Activated CD8-positive, alpha-beta memory T cell treated with anti-CD3 and anti-CD28 coated beads, Interleukin-2, amount 10 ng/mL, durations not matched to agents 7 days and 5 days (primary cell): ENCODE results near the gene DIP2A. TPM values are rescaled to one million over a fixed set of nuclear protein-coding genes. Genes with fewer than 3 reads are reported as not detected.
A peak's percentile ranks its signal among the peaks of the same experiment; 100 is the strongest.

Source experiments
- ATAC-seq: fragments of 150-1000 bp; cut with Tn5 transposase; one replicate; pipeline ENCODE4 v1.10.0; 2021; ENCODE audit warnings: moderate library complexity
- CTCF ChIA-PET: fragments of 350-600 bp; sonication (Branson Sonifier 250); formaldehyde crosslinking; loops from one replicate; lab custom pipeline; 2021; ENCODE audit warnings: antibody characterized with exemption; lab: Charles Lee
- DNase-seq: peaks from one replicate; pipeline ENCODE4 v3.0.0-alpha.2; 2020
- H3K27ac Mint-ChIP-seq: one replicate; pipeline ENCODE4 v1.8.0; 2021; ENCODE audit warnings: mild to moderate bottlenecking, mixed read lengths
- H3K27me3 Mint-ChIP-seq: one replicate; pipeline ENCODE4 v1.8.0; 2021; ENCODE audit warnings: mixed read lengths
- H3K36me3 Mint-ChIP-seq: one replicate; pipeline ENCODE4 v1.8.0; 2021; ENCODE audit warnings: mild to moderate bottlenecking, mixed read lengths
- H3K4me1 Mint-ChIP-seq: one replicate; pipeline ENCODE4 v1.8.0; 2021; ENCODE audit warnings: mixed read lengths
- H3K4me3 Mint-ChIP-seq: one replicate; pipeline ENCODE4 v1.8.0; 2021; ENCODE audit warnings: mild to moderate bottlenecking, moderate library complexity, mixed read lengths
- H3K9me3 Mint-ChIP-seq: one replicate; pipeline ENCODE4 v1.8.0; 2022; ENCODE audit warnings: low read depth, mixed read lengths
- total RNA-seq, 2 experiments: library from RNA; stranded (reverse); gene quantifications; one replicate each; pipeline ENCODE4 v1.2.3, GENCODE V29; 2021

Gene DIP2A
- total RNA-seq, 2 experiments from 2014 or later = 43.4 to 70.4 TPM

- no peak overlapping the region for H3K4me3 Mint-ChIP-seq
- CTCF ChIA-PET = no interaction called here
- no peak for DNase-seq
- no peak for ATAC-seq
- H3K27ac Mint-ChIP-seq = no peak overlapping the region
- peaks cover 5% of the 10 kb centered on the region for H3K4me1 Mint-ChIP-seq
- H3K27me3 Mint-ChIP-seq = no peaks in the 10 kb centered on the region
- peaks cover 4% of the 10 kb centered on the region for H3K36me3 Mint-ChIP-seq
- H3K9me3 Mint-ChIP-seq = peaks cover 11% of the 10 kb centered on the region
Measured at GRCh38 chr21:46597896-46598343, 139.2 kb downstream of the DIP2A start.

- Mint-ChIP-seq H3K36me3 (no peaks in the 10 kb centered on the region), H3K4me1 (peaks cover 5% of the 10 kb centered on the region), H3K27me3 (no peaks in the 10 kb centered on the region), H3K27ac (no peak overlapping the region), H3K9me3 (peaks cover 3% of the 10 kb centered on the region), H3K4me3 (no peak overlapping the region)
- no peak for ATAC-seq
- CTCF ChIA-PET = interaction anchor here (0.6 kb wide), 1 partner anchor 199 kb away, joined by 3 read pairs; no protein-coding TSS in a partner anchor
- DNase-seq = no peak
Measured at GRCh38 chr21:46598581-46599572, 140.2 kb downstream of the DIP2A start.

GRCh38 chr21:46600305-46600704, 141.6 kb downstream of the DIP2A start:
- H3K4me3 Mint-ChIP-seq = no peak overlapping the region
- no peaks in the 10 kb centered on the region for H3K27me3 Mint-ChIP-seq
- DNase-seq = no peak
- peaks cover 11% of the 10 kb centered on the region for H3K4me1 Mint-ChIP-seq
- no peaks in the 10 kb centered on the region for H3K36me3 Mint-ChIP-seq
- CTCF ChIA-PET = no interaction called here
- H3K27ac Mint-ChIP-seq = no peak overlapping the region
- no peaks in the 10 kb centered on the region for H3K9me3 Mint-ChIP-seq
- no peak for ATAC-seq

- CTCF ChIA-PET = no interaction called here
- no peak for DNase-seq
- ATAC-seq = no peak
- Mint-ChIP-seq H3K9me3 (no peaks in the 10 kb centered on the region), H3K36me3 (no peaks in the 10 kb centered on the region), H3K4me1 (peaks cover 18% of the 10 kb centered on the region), H3K27me3 (no peaks in the 10 kb centered on the region), H3K4me3 (no peak overlapping the region), H3K27ac (no peak overlapping the region)
Measured at GRCh38 chr21:46600978-46601377, 142.3 kb downstream of the DIP2A start.

GRCh38 chr21:46603228-46603627, 144.5 kb downstream of the DIP2A start:
- no peak overlapping the region for H3K4me3 Mint-ChIP-seq
- H3K9me3 Mint-ChIP-seq = no peaks in the 10 kb centered on the region
- no peak overlapping the region for H3K27ac Mint-ChIP-seq
- peaks cover 35% of the 10 kb centered on the region for H3K4me1 Mint-ChIP-seq
- ATAC-seq (no peak), DNase-seq (no peak)
- CTCF ChIA-PET = no interaction called here
- no peaks in the 10 kb centered on the region for H3K36me3 Mint-ChIP-seq
- no peaks in the 10 kb centered on the region for H3K27me3 Mint-ChIP-seq

- Mint-ChIP-seq H3K27ac (peak overlapping the region; percentile 37), H3K4me1 (peaks cover 36% of the 10 kb centered on the region), H3K9me3 (no peaks in the 10 kb centered on the region), H3K4me3 (no peak overlapping the region), H3K27me3 (no peaks in the 10 kb centered on the region), H3K36me3 (no peaks in the 10 kb centered on the region)
- ATAC-seq (no peak), DNase-seq (no peak)
- CTCF ChIA-PET = interaction anchor here (1.4 kb wide), 1 partner anchor 17 kb away, joined by 3 read pairs; no protein-coding TSS in a partner anchor
Measured at GRCh38 chr21:46604329-46604974, 145.8 kb downstream of the DIP2A start.

- H3K4me3 Mint-ChIP-seq = no peak within 1 kb of the TSS
- peaks cover 39% of the 10 kb centered on the region for H3K4me1 Mint-ChIP-seq
- H3K9me3 Mint-ChIP-seq = no peaks in the 10 kb centered on the region
- CTCF ChIA-PET = interaction anchor here (1.1 to 1.4 kb wide), 2 partner anchors 16 to 29 kb away, joined by 3 to 4 read pairs; no protein-coding TSS in a partner anchor
- H3K36me3 Mint-ChIP-seq = peaks cover 2% of the 10 kb centered on the region
- H3K27ac Mint-ChIP-seq = peak within 1 kb of the TSS; percentile 75
- ATAC-seq = no peak
- DNase-seq = no peak
- no peaks in the 10 kb centered on the region for H3K27me3 Mint-ChIP-seq
Measured at GRCh38 chr21:46604975-46605766, 146.5 kb downstream of the DIP2A start, which contains the start of gene S100B. Gene S100B, minus strand, starts transcription at chr21:46605082. Its CDS starts 2,667 bp downstream, at chr21:46602415.

- CTCF ChIA-PET = interaction anchor here (0.9 to 1.4 kb wide), 3 partner anchors 15 to 28 kb away, joined by 3 to 6 read pairs (median 4); no protein-coding TSS in a partner anchor
- Mint-ChIP-seq H3K9me3 (no peaks in the 10 kb centered on the region), H3K36me3 (peaks cover 3% of the 10 kb centered on the region), H3K27ac (peak overlapping the region; percentile 75), H3K4me3 (no peak overlapping the region), H3K27me3 (no peaks in the 10 kb centered on the region), H3K4me1 (peaks cover 44% of the 10 kb centered on the region)
- ATAC-seq (peak; percentile 97), DNase-seq (peak; percentile 87)
Measured at GRCh38 chr21:46605767-46606426, 147.2 kb downstream of the DIP2A start.

GRCh38 chr21:46606427-46606813, 147.7 kb downstream of the DIP2A start:
- peaks cover 44% of the 10 kb centered on the region for H3K4me1 Mint-ChIP-seq
- DNase-seq (no peak), ATAC-seq (peak; percentile 40)
- H3K4me3 Mint-ChIP-seq = no peak overlapping the region
- CTCF ChIA-PET = interaction anchor here (0.9 to 1.1 kb wide), 2 partner anchors 15 to 28 kb away, joined by 4 to 6 read pairs; no protein-coding TSS in a partner anchor
- peaks cover 3% of the 10 kb centered on the region for H3K36me3 Mint-ChIP-seq
- H3K9me3 Mint-ChIP-seq = no peaks in the 10 kb centered on the region
- peak overlapping the region; percentile 75 for H3K27ac Mint-ChIP-seq
- no peaks in the 10 kb centered on the region for H3K27me3 Mint-ChIP-seq

- peaks cover 3% of the 10 kb centered on the region for H3K36me3 Mint-ChIP-seq
- CTCF ChIA-PET = interaction anchor here (0.7 kb wide), 1 partner anchor 10 kb away, joined by 3 read pairs; no protein-coding TSS in a partner anchor
Measured at GRCh38 chr21:46607636-46608035, 148.9 kb downstream of the DIP2A start.

GRCh38 chr21:46608672-46609111, 150.0 kb downstream of the DIP2A start:
- CTCF ChIA-PET = no interaction called here
- H3K36me3 Mint-ChIP-seq = peaks cover 3% of the 10 kb centered on the region
- H3K27me3 Mint-ChIP-seq = no peaks in the 10 kb centered on the region
- peaks cover 44% of the 10 kb centered on the region for H3K4me1 Mint-ChIP-seq
- H3K9me3 Mint-ChIP-seq = no peaks in the 10 kb centered on the region
- no peak overlapping the region for H3K4me3 Mint-ChIP-seq
- DNase-seq (no peak), ATAC-seq (no peak)
- no peak overlapping the region for H3K27ac Mint-ChIP-seq

More at GRCh38 chr21:46607636-46608035, 148.9 kb downstream of the DIP2A start:
- DNase-seq = no peak
- no peak for ATAC-seq
- Mint-ChIP-seq H3K27me3 (no peaks in the 10 kb centered on the region), H3K4me3 (no peak overlapping the region), H3K27ac (no peak overlapping the region), H3K4me1 (peaks cover 44% of the 10 kb centered on the region), H3K9me3 (no peaks in the 10 kb centered on the region)

- Mint-ChIP-seq H3K4me1 (peaks cover 39% of the 10 kb centered on the region), H3K27ac (no peak overlapping the region), H3K36me3 (peaks cover 3% of the 10 kb centered on the region), H3K4me3 (no peak overlapping the region), H3K9me3 (no peaks in the 10 kb centered on the region), H3K27me3 (peaks cover 8% of the 10 kb centered on the region)
- no peak for DNase-seq
- ATAC-seq = no peak
- CTCF ChIA-PET = no interaction called here
Measured at GRCh38 chr21:46610018-46610701, 151.5 kb downstream of the DIP2A start.
